A549 (cell line): Measurements from ENCODE around the gene NDNF. TPM values are rescaled to one million over a fixed set of nuclear protein-coding genes. Genes with fewer than 3 reads are reported as not detected.
A peak's percentile ranks its signal among the peaks of the same experiment; 100 is the strongest.

Source experiments
- ATAC-seq, 2 experiments: fragments of 200-7000 bp in 1 of 2; fragments of >200 bp in 1 of 2; cut with Nextera tagmentation in 1 of 2; cut with Tn5 transposase in 1 of 2; 3 replicates each; pipeline versions ENCODE4 v1.8.0 to v1.9.1; 2018 to 2020; ENCODE audit warnings: mild to moderate bottlenecking in 1 of 2, moderate library complexity in 1 of 2
- CTCF ChIA-PET: fragments of 300-600 bp; sonication (Branson Sonifier 250); formaldehyde crosslinking; extraction: SDS; loops from one replicate; lab custom pipeline; 2021; ENCODE audit warnings: antibody characterized with exemption, inconsistent platforms; lab: Yijun Ruan, JAX
- POLR2A ChIA-PET: fragments of 350-600 bp; formaldehyde crosslinking; extraction: SDS; loops from one replicate; lab custom pipeline; 2021; ENCODE audit warnings: antibody characterized with exemption, inconsistent platforms; lab: Yijun Ruan, JAX
- DNase-seq, 2 experiments: peaks; one replicate each; pipeline versions ENCODE4 v3.0.0 to v3.0.0-alpha.2; 2011 to 2016; ENCODE audit warnings: low read depth in 1 of 2, low spot score in 1 of 2
- FAIRE-seq: peaks from 2 replicates; lab custom pipeline; 2011; peaks lifted over from hg19 to GRCh38; lab: Jason Lieb, UNC
- H3K27ac ChIP-seq, 2 experiments: fragments of >200 bp; sonication (Bioruptor Twin); formaldehyde crosslinking; 3 replicates each; pipeline ENCODE4 v1.5.1; 2016 to 2017
- H3K4me1 ChIP-seq: fragments of >200 bp; sonication (Bioruptor Twin); formaldehyde crosslinking; 3 replicates; pipeline ENCODE4 v1.6.1; 2016
- H3K4me2 ChIP-seq: fragments of >200 bp; sonication (Bioruptor Twin); formaldehyde crosslinking; 3 replicates; pipeline ENCODE4 v1.6.1; 2016
- H3K4me3 ChIP-seq: fragments of >200 bp; sonication (Bioruptor Twin); formaldehyde crosslinking; 3 replicates; pipeline ENCODE4 v1.5.1; 2016
- H3K9me3 ChIP-seq: fragments of >200 bp; sonication (Bioruptor Twin); formaldehyde crosslinking; 3 replicates; pipeline ENCODE4 v1.6.1; 2016
- CEBPB ChIP-seq, 2 experiments: fragments of >200 bp in 1 of 2; sonication (Bioruptor Twin) in 1 of 2; formaldehyde crosslinking in 1 of 2; IDR thresholded peaks; 2 replicates each; pipeline ENCODE4 v1.6.1; 2012 to 2016
- CHD4 ChIP-seq: fragments of 200-600 bp; sonication (generic); IDR thresholded peaks from 2 replicates; pipeline ENCODE4 v1.6.1; 2016; ENCODE audit warnings: antibody characterized with exemption, mild to moderate bottlenecking, borderline replicate concordance
- EHF ChIP-seq: fragments of 250-450 bp; sonication (Bioruptor Pico); IDR thresholded peaks from 2 replicates; pipeline ENCODE4 v1.5.0; 2020; ENCODE audit warnings: mild to moderate bottlenecking
- ESRRA ChIP-seq: fragments of 150-350 bp; IDR thresholded peaks from 2 replicates; pipeline ENCODE4 v1.6.1; 2014; ENCODE audit warnings: mild to moderate bottlenecking, low read length, borderline replicate concordance
- FOSL2 ChIP-seq, 2 experiments: fragments of 450-650 bp in 1 of 2; fragments of >200 bp in 1 of 2; sonication (Bioruptor Twin) in 1 of 2; formaldehyde crosslinking; IDR thresholded peaks; 2 replicates each; pipeline versions ENCODE4 v1.5.0 to v1.6.1; 2016 to 2020; ENCODE audit warnings: mild to moderate bottlenecking in 1 of 2, moderate library complexity in 1 of 2
- FOXS1 ChIP-seq: fragments of 250-450 bp; sonication (Bioruptor Pico); IDR thresholded peaks from 2 replicates; pipeline ENCODE4 v1.5.0; 2020; ENCODE audit warnings: mild to moderate bottlenecking, moderate library complexity
- HOXA7 ChIP-seq: fragments of 250-450 bp; sonication (Bioruptor Pico); IDR thresholded peaks from 2 replicates; pipeline ENCODE4 v1.5.0; 2020; ENCODE audit warnings: mild to moderate bottlenecking, moderate library complexity
- JUNB ChIP-seq: fragments of >200 bp; sonication (Bioruptor Twin); formaldehyde crosslinking; IDR thresholded peaks from 2 replicates; pipeline ENCODE4 v1.6.1; 2016
- MAFK ChIP-seq: fragments of 450-650 bp; IDR thresholded peaks from 2 replicates; pipeline ENCODE4 v1.6.1; 2014; ENCODE audit not compliant: partially characterized antibody
- NPAS2 ChIP-seq: fragments of 250-450 bp; sonication (Bioruptor Pico); IDR thresholded peaks from 2 replicates; pipeline ENCODE4 v1.8.0; 2022; ENCODE audit warnings: mild to moderate bottlenecking, moderate library complexity, borderline replicate concordance
- NR3C1 ChIP-seq: fragments of >200 bp; sonication (Bioruptor Twin); formaldehyde crosslinking; IDR thresholded peaks from 3 replicates; pipeline ENCODE4 v1.6.1; 2017
- PHF8 ChIP-seq: fragments of 200-600 bp; sonication (generic); IDR thresholded peaks from 2 replicates; pipeline ENCODE4 v1.6.1; 2016; ENCODE audit warnings: low read depth, mild to moderate bottlenecking, antibody characterized with exemption, moderate library complexity, borderline replicate concordance
- TFCP2L1 ChIP-seq: fragments of 250-450 bp; sonication (Bioruptor Pico); IDR thresholded peaks from 2 replicates; pipeline ENCODE4 v1.5.0; 2021; ENCODE audit warnings: mild to moderate bottlenecking
- TP53 ChIP-seq: fragments of 250-450 bp; sonication (Bioruptor Pico); IDR thresholded peaks from 2 replicates; pipeline ENCODE4 v1.5.0; 2021; ENCODE audit warnings: mild to moderate bottlenecking, moderate library complexity
- ZNF302 ChIP-seq: fragments of 250-450 bp; sonication (Bioruptor Pico); IDR thresholded peaks from 2 replicates; pipeline ENCODE4 v1.9.0; 2021; ENCODE audit warnings: inconsistent platforms, mild to moderate bottlenecking, moderate library complexity
- WGBS: methylation state at CpG from one replicate; pipeline ENCODE4 v1.1.6; 2017; ENCODE audit errors: missing lambda C conversion rate; 5-methylcytosine and 5-hydroxymethylcytosine counted together
- polyA plus RNA-seq, 4 experiments: library from polyadenylated mRNA; depleted of rRNA in 3 of 4; stranded (reverse); fragments of >200 nt; fragmentation: RNase III in 1 of 4; extraction: RNeasy Plus Mini Kit Qiagen cat#74134 plus additional on column Dnase treatment in 1 of 4; gene quantifications; 2 replicates in 3 of 4; 3 replicates in 1 of 4; pipeline ENCODE4 v1.2.3, GENCODE V29; 2011 to 2017
- TF ChIP-seq, protein P1 (sequence below): IDR thresholded peaks from 2 replicates; pipeline ENCODE4 v1.6.1; 2012
- TF ChIP-seq, protein P2 (sequence below): fragments of 250-450 bp; sonication (Bioruptor Pico); IDR thresholded peaks from 2 replicates; pipeline ENCODE4 v1.5.0; 2020; ENCODE audit warnings: low read depth, mild to moderate bottlenecking, moderate library complexity
- TF ChIP-seq, protein P3 (sequence below): fragments of 150-350 bp; IDR thresholded peaks from 2 replicates; pipeline ENCODE4 v1.6.1; 2014; ENCODE audit warnings: low read depth, mild to moderate bottlenecking, low read length
- TF ChIP-seq, protein P4 (sequence below): IDR thresholded peaks from 2 replicates; pipeline ENCODE4 v1.6.1; 2012; ENCODE audit warnings: low read depth, borderline replicate concordance
- TF ChIP-seq, protein P5 (sequence below): fragments of >200 bp; sonication (Bioruptor Twin); formaldehyde crosslinking; IDR thresholded peaks from 3 replicates; pipeline ENCODE4 v1.5.1; 2016
- TF ChIP-seq, protein P6 (sequence below): fragments of >200 bp; sonication (Bioruptor Twin); formaldehyde crosslinking; IDR thresholded peaks from 2 replicates; pipeline ENCODE4 v1.6.1; 2016
- TF ChIP-seq, protein P7 (sequence below): fragments of >200 bp; sonication (Bioruptor Twin); formaldehyde crosslinking; IDR thresholded peaks from 3 replicates; pipeline ENCODE4 v1.6.1; 2016

NDNF gene
- polyA plus RNA-seq, 2 of the 4 experiments (the other 2 are of a cell fraction) = not detected

DNA sequence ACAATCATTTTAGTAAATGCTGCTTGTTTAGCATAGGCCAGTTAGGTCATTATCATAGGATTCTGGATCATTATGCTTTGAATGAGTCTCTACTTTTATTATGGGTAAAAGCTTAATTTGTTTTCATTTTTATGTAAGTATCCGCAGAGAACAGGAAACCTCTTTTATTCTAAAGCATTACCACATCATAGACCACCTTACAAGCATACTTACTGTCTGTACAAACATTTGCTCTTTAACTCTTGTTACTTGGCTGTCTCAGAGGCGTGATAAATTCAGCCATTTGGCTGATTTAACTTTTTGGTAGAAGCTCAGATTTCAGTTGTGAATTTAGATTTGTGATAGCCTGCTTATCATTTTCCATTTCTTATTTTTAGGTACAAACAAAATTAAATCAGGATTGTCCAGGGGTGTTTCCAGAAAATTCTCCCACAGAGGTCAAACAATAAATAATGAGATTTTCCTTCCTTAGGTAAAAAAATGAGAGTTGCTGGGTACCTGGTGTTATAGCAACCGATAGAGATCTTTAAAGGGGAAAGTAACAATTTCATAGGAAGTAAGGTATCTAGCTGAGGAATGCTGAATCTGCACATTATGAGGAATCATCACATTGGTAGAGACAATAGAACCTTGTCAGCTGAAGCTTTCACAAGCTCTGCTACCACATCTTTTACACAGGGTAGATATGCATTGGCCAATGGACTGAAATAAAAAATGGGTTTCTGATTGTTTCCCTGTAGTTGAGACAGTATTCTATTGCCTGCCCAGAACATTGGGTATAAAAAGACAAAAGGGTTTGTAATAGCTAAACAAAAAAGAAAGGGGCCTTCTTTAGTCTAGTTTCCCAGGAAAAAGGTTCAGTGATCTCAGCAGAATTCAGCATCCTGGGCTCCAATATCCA is 62.5 kb downstream of the NDNF start:
- no peaks in the 10 kb centered on the region for H3K9me3 ChIP-seq
- TF ChIP-seq CEBPB (IDR thresholded peaks at IDR 0.05) (no peak), MAFK (peak; percentile 51)
- TF ChIP-seq, protein P1, sequence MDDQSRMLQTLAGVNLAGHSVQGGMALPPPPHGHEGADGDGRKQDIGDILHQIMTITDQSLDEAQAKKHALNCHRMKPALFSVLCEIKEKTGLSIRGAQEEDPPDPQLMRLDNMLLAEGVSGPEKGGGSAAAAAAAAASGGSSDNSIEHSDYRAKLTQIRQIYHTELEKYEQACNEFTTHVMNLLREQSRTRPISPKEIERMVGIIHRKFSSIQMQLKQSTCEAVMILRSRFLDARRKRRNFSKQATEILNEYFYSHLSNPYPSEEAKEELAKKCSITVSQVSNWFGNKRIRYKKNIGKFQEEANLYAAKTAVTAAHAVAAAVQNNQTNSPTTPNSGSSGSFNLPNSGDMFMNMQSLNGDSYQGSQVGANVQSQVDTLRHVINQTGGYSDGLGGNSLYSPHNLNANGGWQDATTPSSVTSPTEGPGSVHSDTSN = no peak

DNA sequence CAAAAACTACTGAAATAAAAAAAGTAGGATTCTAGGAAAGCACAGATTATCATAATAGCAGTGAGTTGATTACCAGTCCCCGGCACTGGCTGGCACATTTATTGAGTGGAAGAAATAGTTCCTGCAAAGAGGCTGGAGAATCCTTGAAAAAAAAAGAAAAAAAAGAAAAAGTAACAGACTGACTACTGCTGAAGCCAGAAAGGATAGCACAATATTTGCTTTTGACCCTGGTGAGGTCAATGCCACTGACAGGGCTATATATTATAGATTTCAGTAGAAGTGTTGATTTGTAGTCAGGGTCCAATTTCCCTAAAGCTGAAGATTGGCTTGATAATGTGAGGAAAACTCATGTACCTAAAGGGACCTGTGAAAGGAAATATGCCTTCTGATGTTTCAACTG is 64.7 kb downstream of the NDNF start:
- ATAC-seq (no peak), FAIRE-seq (no peak), DNase-seq (no peak)
- ChIA-PET POLR2A (no interaction called here), CTCF (interaction anchor here (1.1 kb wide), 1 partner anchor 30 kb away, joined by 3 read pairs; no protein-coding TSS in a partner anchor)
- Histone ChIP-seq H3K4me2 (no peak overlapping the region), H3K9me3 (no peaks in the 10 kb centered on the region), H3K27ac (no peak overlapping the region), H3K4me3 (no peak overlapping the region), H3K4me1 (no peaks in the 10 kb centered on the region)
- 0% methylated on average over 1 of the region's 1 CpG for WGBS
- no peak for TF ChIP-seq JUNB

More for the DNA sequence above, 62.5 kb downstream of the NDNF start:
- H3K4me2 ChIP-seq = no peak overlapping the region
- no peak for DNase-seq
- no peaks in the 10 kb centered on the region for H3K4me1 ChIP-seq
- ATAC-seq = no peak
- 5% methylated on average over 3 of the region's 3 CpGs for WGBS
- H3K4me3 ChIP-seq = no peak overlapping the region
- no peak for FAIRE-seq
- no peak overlapping the region for H3K27ac ChIP-seq
- CTCF ChIA-PET = interaction anchor here (0.6 kb wide), 1 partner anchor 649 kb away, joined by 3 read pairs; no protein-coding TSS in a partner anchor
- POLR2A ChIA-PET = no interaction called here

DNA sequence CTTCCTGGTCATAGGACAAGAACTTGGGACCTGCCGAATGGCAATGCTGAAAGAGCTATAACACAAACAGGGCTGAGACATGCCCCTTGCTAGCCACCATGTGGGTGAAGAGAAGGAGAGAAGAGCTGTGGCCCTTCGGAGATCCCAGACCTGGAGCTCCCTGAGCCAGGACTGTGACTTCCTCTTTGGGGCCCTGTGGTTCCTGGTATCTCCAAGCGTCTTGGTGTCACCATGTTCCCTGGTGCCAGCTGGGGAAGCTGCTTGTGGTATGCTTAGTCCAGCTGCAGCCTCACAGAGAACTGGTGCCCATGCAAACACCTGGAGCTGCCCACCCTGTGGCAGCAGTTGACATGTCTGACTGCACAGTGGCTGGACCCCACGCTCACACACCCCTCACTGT is 68.5 kb downstream of the NDNF start:
- H3K4me2 ChIP-seq = no peak overlapping the region
- ATAC-seq (no peak), DNase-seq (no peak)
- H3K9me3 ChIP-seq = no peaks in the 10 kb centered on the region
- 18% methylated on average over 3 of the region's 4 CpGs for WGBS
- TF ChIP-seq EHF (CRISPR knock-in tag) (no peak), FOSL2 (IDR thresholded peaks at IDR 0.05) (no peak), FOSL2 (CRISPR knock-in tag; IDR thresholded peaks at IDR 0.05) (no peak), HOXA7 (CRISPR knock-in tag) (no peak), NR3C1 (no peak), ZNF302 (no peak), TFCP2L1 (CRISPR knock-in tag) (no peak), NPAS2 (CRISPR knock-in tag) (no peak), CHD4 (no peak), CEBPB (IDR thresholded peaks at IDR 0.05) (no peak), TP53 (no peak), FOXS1 (CRISPR knock-in tag) (no peak), MAFK (no peak), ESRRA (no peak), PHF8 (no peak)
- TF ChIP-seq, protein P2, sequence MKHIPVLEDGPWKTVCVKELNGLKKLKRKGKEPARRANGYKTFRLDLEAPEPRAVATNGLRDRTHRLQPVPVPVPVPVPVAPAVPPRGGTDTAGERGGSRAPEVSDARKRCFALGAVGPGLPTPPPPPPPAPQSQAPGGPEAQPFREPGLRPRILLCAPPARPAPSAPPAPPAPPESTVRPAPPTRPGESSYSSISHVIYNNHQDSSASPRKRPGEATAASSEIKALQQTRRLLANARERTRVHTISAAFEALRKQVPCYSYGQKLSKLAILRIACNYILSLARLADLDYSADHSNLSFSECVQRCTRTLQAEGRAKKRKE (CRISPR knock-in tag) = no peak
- TF ChIP-seq, protein P3, sequence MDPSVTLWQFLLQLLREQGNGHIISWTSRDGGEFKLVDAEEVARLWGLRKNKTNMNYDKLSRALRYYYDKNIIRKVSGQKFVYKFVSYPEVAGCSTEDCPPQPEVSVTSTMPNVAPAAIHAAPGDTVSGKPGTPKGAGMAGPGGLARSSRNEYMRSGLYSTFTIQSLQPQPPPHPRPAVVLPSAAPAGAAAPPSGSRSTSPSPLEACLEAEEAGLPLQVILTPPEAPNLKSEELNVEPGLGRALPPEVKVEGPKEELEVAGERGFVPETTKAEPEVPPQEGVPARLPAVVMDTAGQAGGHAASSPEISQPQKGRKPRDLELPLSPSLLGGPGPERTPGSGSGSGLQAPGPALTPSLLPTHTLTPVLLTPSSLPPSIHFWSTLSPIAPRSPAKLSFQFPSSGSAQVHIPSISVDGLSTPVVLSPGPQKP = no peak
- TF ChIP-seq, protein P4, sequence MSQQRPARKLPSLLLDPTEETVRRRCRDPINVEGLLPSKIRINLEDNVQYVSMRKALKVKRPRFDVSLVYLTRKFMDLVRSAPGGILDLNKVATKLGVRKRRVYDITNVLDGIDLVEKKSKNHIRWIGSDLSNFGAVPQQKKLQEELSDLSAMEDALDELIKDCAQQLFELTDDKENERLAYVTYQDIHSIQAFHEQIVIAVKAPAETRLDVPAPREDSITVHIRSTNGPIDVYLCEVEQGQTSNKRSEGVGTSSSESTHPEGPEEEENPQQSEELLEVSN = no peak
- TF ChIP-seq, protein P5, sequence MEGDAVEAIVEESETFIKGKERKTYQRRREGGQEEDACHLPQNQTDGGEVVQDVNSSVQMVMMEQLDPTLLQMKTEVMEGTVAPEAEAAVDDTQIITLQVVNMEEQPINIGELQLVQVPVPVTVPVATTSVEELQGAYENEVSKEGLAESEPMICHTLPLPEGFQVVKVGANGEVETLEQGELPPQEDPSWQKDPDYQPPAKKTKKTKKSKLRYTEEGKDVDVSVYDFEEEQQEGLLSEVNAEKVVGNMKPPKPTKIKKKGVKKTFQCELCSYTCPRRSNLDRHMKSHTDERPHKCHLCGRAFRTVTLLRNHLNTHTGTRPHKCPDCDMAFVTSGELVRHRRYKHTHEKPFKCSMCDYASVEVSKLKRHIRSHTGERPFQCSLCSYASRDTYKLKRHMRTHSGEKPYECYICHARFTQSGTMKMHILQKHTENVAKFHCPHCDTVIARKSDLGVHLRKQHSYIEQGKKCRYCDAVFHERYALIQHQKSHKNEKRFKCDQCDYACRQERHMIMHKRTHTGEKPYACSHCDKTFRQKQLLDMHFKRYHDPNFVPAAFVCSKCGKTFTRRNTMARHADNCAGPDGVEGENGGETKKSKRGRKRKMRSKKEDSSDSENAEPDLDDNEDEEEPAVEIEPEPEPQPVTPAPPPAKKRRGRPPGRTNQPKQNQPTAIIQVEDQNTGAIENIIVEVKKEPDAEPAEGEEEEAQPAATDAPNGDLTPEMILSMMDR = no peak
- TF ChIP-seq, protein P6, sequence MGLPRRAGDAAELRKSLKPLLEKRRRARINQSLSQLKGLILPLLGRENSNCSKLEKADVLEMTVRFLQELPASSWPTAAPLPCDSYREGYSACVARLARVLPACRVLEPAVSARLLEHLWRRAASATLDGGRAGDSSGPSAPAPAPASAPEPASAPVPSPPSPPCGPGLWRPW = no peak
- TF ChIP-seq, protein P7, sequence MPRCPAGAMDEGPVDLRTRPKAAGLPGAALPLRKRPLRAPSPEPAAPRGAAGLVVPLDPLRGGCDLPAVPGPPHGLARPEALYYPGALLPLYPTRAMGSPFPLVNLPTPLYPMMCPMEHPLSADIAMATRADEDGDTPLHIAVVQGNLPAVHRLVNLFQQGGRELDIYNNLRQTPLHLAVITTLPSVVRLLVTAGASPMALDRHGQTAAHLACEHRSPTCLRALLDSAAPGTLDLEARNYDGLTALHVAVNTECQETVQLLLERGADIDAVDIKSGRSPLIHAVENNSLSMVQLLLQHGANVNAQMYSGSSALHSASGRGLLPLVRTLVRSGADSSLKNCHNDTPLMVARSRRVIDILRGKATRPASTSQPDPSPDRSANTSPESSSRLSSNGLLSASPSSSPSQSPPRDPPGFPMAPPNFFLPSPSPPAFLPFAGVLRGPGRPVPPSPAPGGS = no peak
- TF ChIP-seq, all 56 proteins: peak for 0
- no peak overlapping the region for H3K4me3 ChIP-seq
- no peak overlapping the region for H3K27ac ChIP-seq
- no peak for FAIRE-seq
- no peaks in the 10 kb centered on the region for H3K4me1 ChIP-seq
- ChIA-PET POLR2A (no interaction called here), CTCF (no interaction called here)
